ENCODE measurements around the gene SLIT2.

SLIT2 gene

GRCh38 chr4:20251796-20252655 lies at the start of gene SLIT2:
SLIT2 (plus strand) TSS chr4:20251905; CDS start chr4:20253816, 1,911 bp downstream.
- in situ Hi-C loops (cut with MboI; ENCODE audit: low pct_unique_long_range_greater_than_20kb, low sequenced_read_pairs): no loop called here
- peak; percentile 62 for DNase-seq

- DNase-seq: no peak
These were observed 48.2 kb upstream of the SLIT2 start for GRCh38 chr4:20203508-20203907.

GRCh38 chr4:20217521-20217920 lies 34.2 kb upstream of the SLIT2 start:
- in situ Hi-C loops (cut with MboI; ENCODE audit: low pct_unique_long_range_greater_than_20kb, low sequenced_read_pairs): no loop called here
- no peak for DNase-seq

More at GRCh38 chr4:20203508-20203907, 48.2 kb upstream of the SLIT2 start:
- in situ Hi-C loops (cut with MboI; ENCODE audit: low pct_unique_long_range_greater_than_20kb, low sequenced_read_pairs): no loop called here

- in situ Hi-C loops (cut with MboI; ENCODE audit: low pct_unique_long_range_greater_than_20kb, low sequenced_read_pairs): no loop called here
These were observed 33.8 kb upstream of the SLIT2 start for GRCh38 chr4:20217951-20218350.

GRCh38 chr4:20219521-20219920 lies 32.2 kb upstream of the SLIT2 start:
- in situ Hi-C loops (cut with MboI; ENCODE audit: low pct_unique_long_range_greater_than_20kb, low sequenced_read_pairs): no loop called here
- DNase-seq: no peak

More at GRCh38 chr4:20217951-20218350, 33.8 kb upstream of the SLIT2 start:
- DNase-seq: no peak

- in situ Hi-C loops (cut with MboI; ENCODE audit: low pct_unique_long_range_greater_than_20kb, low sequenced_read_pairs): no loop called here
- DNase-seq: no peak
These were observed 13.7 kb upstream of the SLIT2 start for GRCh38 chr4:20237894-20238537.

- in situ Hi-C loops (cut with MboI; ENCODE audit: low pct_unique_long_range_greater_than_20kb, low sequenced_read_pairs): no loop called here
- DNase-seq: peak; percentile 36
These were observed 3.5 kb upstream of the SLIT2 start for GRCh38 chr4:20248155-20248558.

- peak; percentile 12 for DNase-seq
- in situ Hi-C loops (cut with MboI; ENCODE audit: low pct_unique_long_range_greater_than_20kb, low sequenced_read_pairs): no loop called here
These were observed 2.4 kb upstream of the SLIT2 start for GRCh38 chr4:20249333-20249732.

- no peak for DNase-seq
- in situ Hi-C loops (cut with MboI; ENCODE audit: low pct_unique_long_range_greater_than_20kb, low sequenced_read_pairs): no loop called here
These were observed 492 bp upstream of the SLIT2 start for GRCh38 chr4:20251031-20251795.

GRCh38 chr4:20252656-20253282 lies 1.1 kb downstream of the SLIT2 start:
- DNase-seq: no peak
- in situ Hi-C loops (cut with MboI; ENCODE audit: low pct_unique_long_range_greater_than_20kb, low sequenced_read_pairs): no loop called here

- no peak for DNase-seq
- in situ Hi-C loops (cut with MboI; ENCODE audit: low pct_unique_long_range_greater_than_20kb, low sequenced_read_pairs): no loop called here
These were observed 1.6 kb downstream of the SLIT2 start for GRCh38 chr4:20253283-20253734.

- in situ Hi-C loops (cut with MboI; ENCODE audit: low pct_unique_long_range_greater_than_20kb, low sequenced_read_pairs): no loop called here
- DNase-seq: no peak
These were observed 2.2 kb downstream of the SLIT2 start for GRCh38 chr4:20253735-20254409.

GRCh38 chr4:20254511-20255250 lies 3.0 kb downstream of the SLIT2 start:
- no peak for DNase-seq
- in situ Hi-C loops (cut with MboI; ENCODE audit: low pct_unique_long_range_greater_than_20kb, low sequenced_read_pairs): no loop called here

- in situ Hi-C loops (cut with MboI; ENCODE audit: low pct_unique_long_range_greater_than_20kb, low sequenced_read_pairs): no loop called here
- DNase-seq: no peak
These were observed 3.5 kb downstream of the SLIT2 start for GRCh38 chr4:20255251-20255586.

GRCh38 chr4:20255823-20256222 lies 4.1 kb downstream of the SLIT2 start:
- in situ Hi-C loops (cut with MboI; ENCODE audit: low pct_unique_long_range_greater_than_20kb, low sequenced_read_pairs): no loop called here
- no peak for DNase-seq

- DNase-seq: no peak
- in situ Hi-C loops (cut with MboI; ENCODE audit: low pct_unique_long_range_greater_than_20kb, low sequenced_read_pairs): no loop called here
These were observed 4.7 kb downstream of the SLIT2 start for GRCh38 chr4:20256381-20256881.

- in situ Hi-C loops (cut with MboI; ENCODE audit: low pct_unique_long_range_greater_than_20kb, low sequenced_read_pairs): no loop called here
- no peak for DNase-seq
These were observed 8.0 kb downstream of the SLIT2 start for GRCh38 chr4:20259707-20260106.

- DNase-seq: no peak
- in situ Hi-C loops (cut with MboI; ENCODE audit: low pct_unique_long_range_greater_than_20kb, low sequenced_read_pairs): no loop called here
These were observed 9.1 kb downstream of the SLIT2 start for GRCh38 chr4:20260821-20261220.
